A673 (cell line): ENCODE results near the gene TNS1. TPM values are rescaled to one million over a fixed set of nuclear protein-coding genes. Genes with fewer than 3 reads are reported as not detected.

Source experiments
- BruUV-seq: library from RNA; stranded (reverse); fragments of 400-500 nt; replicated peaks from 2 replicates; lab custom pipeline; 2021; lab: Mats Ljungman, UMichigan
- CTCF ChIA-PET: fragments of 300-600 bp; sonication (Branson Sonifier 250); formaldehyde crosslinking; loops from one replicate; lab custom pipeline; 2022; ENCODE audit warnings: antibody characterized with exemption; lab: Charles Lee
- POLR2A ChIA-PET: fragments of 300-600 bp; sonication (Branson Sonifier 250); formaldehyde crosslinking; loops from one replicate; lab custom pipeline; 2022; ENCODE audit warnings: antibody characterized with exemption; ENCODE audit not compliant: low non-redundant PET; lab: Charles Lee
- DNase-seq: peaks from one replicate; pipeline ENCODE4 v3.0.0-alpha.2; 2015; ENCODE audit warnings: low spot score
- H3K27ac ChIP-seq: fragments of 200-600 bp; sonication (generic); 2 replicates; pipeline ENCODE4 v1.5.1; 2016; ENCODE audit warnings: mixed run types, low read depth, mild to moderate bottlenecking, mixed read lengths, antibody characterized with exemption, low read length; ENCODE audit not compliant: poor library complexity, severe bottlenecking
- H3K27me3 ChIP-seq: fragments of 200-600 bp; sonication (generic); replicated peaks from 2 replicates; pipeline ENCODE4 v1.6.1; 2017; ENCODE audit warnings: mixed run types, low read depth, mild to moderate bottlenecking, mixed read lengths, antibody characterized with exemption, low read length; ENCODE audit not compliant: insufficient read depth, poor library complexity
- H3K36me3 ChIP-seq: fragments of 200-600 bp; sonication (generic); 2 replicates; pipeline ENCODE4 v1.6.1; 2016; ENCODE audit warnings: mixed run types, mild to moderate bottlenecking, mixed read lengths, antibody characterized with exemption, low read length; ENCODE audit not compliant: insufficient read depth, poor library complexity, severe bottlenecking
- H3K4me1 ChIP-seq: fragments of 200-600 bp; sonication (generic); 2 replicates; pipeline ENCODE4 v1.6.1; 2017; ENCODE audit warnings: mixed run types, mild to moderate bottlenecking, mixed read lengths, antibody characterized with exemption, low read length; ENCODE audit not compliant: insufficient read depth, poor library complexity, severe bottlenecking
- H3K4me3 ChIP-seq: fragments of 200-600 bp; sonication (generic); 2 replicates; pipeline ENCODE4 v1.5.1; 2016; ENCODE audit warnings: low read depth, mixed run types, mild to moderate bottlenecking, mixed read lengths, low read length; ENCODE audit not compliant: poor library complexity, severe bottlenecking
- H3K9me3 ChIP-seq: fragments of 200-600 bp; sonication (generic); 2 replicates; pipeline ENCODE4 v1.6.1; 2016; ENCODE audit warnings: mixed run types, low read depth, mild to moderate bottlenecking, mixed read lengths, antibody characterized with exemption, low read length; ENCODE audit not compliant: poor library complexity, severe bottlenecking
- EZH2 ChIP-seq: fragments of 200-600 bp; sonication (generic); IDR thresholded peaks from 2 replicates; pipeline ENCODE4 v1.6.1; 2017; ENCODE audit warnings: borderline replicate concordance, low read depth, mild to moderate bottlenecking, mixed read lengths, antibody characterized with exemption, low read length; ENCODE audit not compliant: poor library complexity, severe bottlenecking
- intact Hi-C: fragments of 100-400 bp; cut with micrococcal nuclease; formaldehyde crosslinking; loops from one replicate; pipeline ENCODE4 v1.10.0; 2022; ENCODE audit not compliant: unreplicated experiment
- total RNA-seq: library from RNA; stranded (reverse); gene quantifications from 2 replicates; pipeline ENCODE4 v1.2.3, GENCODE V29; 2021
- TF ChIP-seq, protein P1 (sequence below): fragments of 300-800, 200-600 bp; sonication (generic); conservative IDR thresholded peaks from 2 replicates; pipeline ENCODE4 v1.5.1; 2017; ENCODE audit warnings: low read depth, mild to moderate bottlenecking, antibody characterized with exemption, low read length, moderate library complexity, mixed read lengths

The TNS1 gene
- total RNA-seq, 1 experiment from 2014 or later: 99.6 TPM

- ChIA-PET POLR2A (interaction anchor here (0.7 kb wide), 1 partner anchor 1076 kb away, joined by 3 read pairs; no protein-coding TSS in a partner anchor), CTCF (no interaction called here)
- Histone ChIP-seq H3K9me3 (no peaks in the 10 kb centered on the region), H3K36me3 (no peaks in the 10 kb centered on the region), H3K4me1 (peaks cover 77% of the 10 kb centered on the region), H3K27me3 (no peaks in the 10 kb centered on the region), H3K4me3 (no peak overlapping the region), H3K27ac (peak overlapping the region; percentile 95)
- intact Hi-C loops: no loop called here
- BruUV-seq: TSS peak; percentile 25
- TF ChIP-seq, protein P1, sequence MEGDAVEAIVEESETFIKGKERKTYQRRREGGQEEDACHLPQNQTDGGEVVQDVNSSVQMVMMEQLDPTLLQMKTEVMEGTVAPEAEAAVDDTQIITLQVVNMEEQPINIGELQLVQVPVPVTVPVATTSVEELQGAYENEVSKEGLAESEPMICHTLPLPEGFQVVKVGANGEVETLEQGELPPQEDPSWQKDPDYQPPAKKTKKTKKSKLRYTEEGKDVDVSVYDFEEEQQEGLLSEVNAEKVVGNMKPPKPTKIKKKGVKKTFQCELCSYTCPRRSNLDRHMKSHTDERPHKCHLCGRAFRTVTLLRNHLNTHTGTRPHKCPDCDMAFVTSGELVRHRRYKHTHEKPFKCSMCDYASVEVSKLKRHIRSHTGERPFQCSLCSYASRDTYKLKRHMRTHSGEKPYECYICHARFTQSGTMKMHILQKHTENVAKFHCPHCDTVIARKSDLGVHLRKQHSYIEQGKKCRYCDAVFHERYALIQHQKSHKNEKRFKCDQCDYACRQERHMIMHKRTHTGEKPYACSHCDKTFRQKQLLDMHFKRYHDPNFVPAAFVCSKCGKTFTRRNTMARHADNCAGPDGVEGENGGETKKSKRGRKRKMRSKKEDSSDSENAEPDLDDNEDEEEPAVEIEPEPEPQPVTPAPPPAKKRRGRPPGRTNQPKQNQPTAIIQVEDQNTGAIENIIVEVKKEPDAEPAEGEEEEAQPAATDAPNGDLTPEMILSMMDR: no peak
- no peak for TF ChIP-seq EZH2
- peak; percentile 83 for DNase-seq
These were observed 12.2 kb upstream of the TNS1 start for GRCh38 chr2:218014706-218015585.

DNA sequence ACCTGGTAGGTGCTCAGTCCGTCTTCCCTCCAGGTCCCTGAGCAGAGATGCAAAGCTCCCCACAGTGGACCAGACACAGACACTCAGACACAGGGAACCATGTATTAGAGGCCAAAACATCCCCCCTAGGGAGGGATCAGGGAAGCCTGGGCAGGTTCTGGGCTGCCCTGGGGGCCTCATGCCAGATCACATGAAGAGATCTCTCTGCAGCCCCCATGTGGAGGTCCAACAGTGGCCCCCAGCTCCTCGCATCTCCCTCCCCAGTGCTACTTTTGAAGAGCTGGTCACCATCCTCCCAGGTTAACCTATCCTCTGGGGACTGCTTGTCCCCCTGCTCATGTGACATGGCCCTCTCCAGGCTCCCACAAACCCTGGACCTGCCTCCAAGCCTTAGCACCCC is 10.5 kb upstream of the TNS1 start:
- ChIA-PET CTCF (no interaction called here), POLR2A (no interaction called here)
- Histone ChIP-seq H3K27ac (peak overlapping the region; percentile 95), H3K27me3 (no peaks in the 10 kb centered on the region), H3K36me3 (no peaks in the 10 kb centered on the region), H3K4me1 (peaks cover 84% of the 10 kb centered on the region), H3K4me3 (no peak overlapping the region), H3K9me3 (no peaks in the 10 kb centered on the region)
- TF ChIP-seq, protein P1: no peak
- no peak for TF ChIP-seq EZH2
- intact Hi-C loops: no loop called here
- no TSS peak for BruUV-seq
- DNase-seq: no peak

DNA sequence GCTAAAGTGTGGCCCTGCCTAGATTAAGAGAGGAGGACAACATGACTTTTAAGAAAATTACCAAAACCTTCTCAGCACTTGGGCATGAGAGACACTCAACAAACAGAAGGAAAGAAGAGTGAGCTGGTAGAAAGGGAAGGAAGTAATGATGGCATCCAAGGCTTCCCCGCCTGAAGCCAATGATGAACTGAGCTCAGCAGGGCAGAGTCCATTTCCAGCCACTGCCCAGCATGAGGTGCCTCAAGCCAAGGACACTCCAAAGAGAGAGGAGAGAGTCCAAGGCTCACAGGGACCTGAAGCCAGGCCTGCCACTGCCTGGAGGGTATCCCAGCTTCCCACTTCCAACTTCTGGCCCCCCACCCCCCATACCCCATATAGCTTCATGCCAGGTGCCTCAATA is 9.5 kb upstream of the TNS1 start:
- Histone ChIP-seq H3K27me3 (no peaks in the 10 kb centered on the region), H3K9me3 (no peaks in the 10 kb centered on the region), H3K27ac (peak overlapping the region; percentile 92), H3K4me1 (peaks cover 81% of the 10 kb centered on the region), H3K4me3 (no peak overlapping the region), H3K36me3 (no peaks in the 10 kb centered on the region)
- intact Hi-C loops: no loop called here
- ChIA-PET CTCF (no interaction called here), POLR2A (no interaction called here)
- no peak for DNase-seq
- no TSS peak for BruUV-seq
- TF ChIP-seq, protein P1: no peak
- TF ChIP-seq EZH2: no peak
